Loucy (cell line): ENCODE results near the gene ANO7.

Source experiments
- H2AFZ ChIP-seq: fragments of 200-600 bp; sonication (generic); 2 replicates; pipeline ENCODE4 v1.6.0; 2016; ENCODE audit warnings: antibody characterized with exemption, mild to moderate bottlenecking, low read length, moderate library complexity
- H3F3A ChIP-seq: fragments of 200-600 bp; 2 replicates; pipeline ENCODE4 v1.6.0; 2016; ENCODE audit warnings: antibody characterized with exemption, low read depth, mild to moderate bottlenecking
- H3K27me3 ChIP-seq: fragments of 200-600 bp; sonication (generic); 2 replicates; pipeline ENCODE4 v1.6.1; 2014; ENCODE audit warnings: low read length, mild to moderate bottlenecking; ENCODE audit not compliant: insufficient read depth, poor library complexity, severe bottlenecking
- H3K36me3 ChIP-seq: fragments of 200-600 bp; sonication (generic); 2 replicates; pipeline ENCODE4 v1.6.1; 2016; ENCODE audit warnings: low read length; ENCODE audit not compliant: insufficient read depth
- H3K4me1 ChIP-seq: fragments of 200-600 bp; sonication (generic); 2 replicates; pipeline ENCODE4 v1.5.1; 2014; ENCODE audit warnings: low read length, mild to moderate bottlenecking; ENCODE audit not compliant: insufficient read depth, poor library complexity, severe bottlenecking
- H3K4me2 ChIP-seq: fragments of 200-600 bp; sonication (generic); 2 replicates; pipeline ENCODE4 v1.6.0; 2014; ENCODE audit warnings: antibody characterized with exemption, low read length, low read depth, mild to moderate bottlenecking; ENCODE audit not compliant: poor library complexity, severe bottlenecking
- H3K4me3 ChIP-seq: fragments of 200-600 bp; sonication (generic); 2 replicates; pipeline ENCODE4 v1.5.1; 2014; ENCODE audit warnings: low read length, mild to moderate bottlenecking, mixed read lengths; ENCODE audit not compliant: poor library complexity, severe bottlenecking
- H3K79me2 ChIP-seq: fragments of 200-600 bp; sonication (generic); 2 replicates; pipeline ENCODE4 v1.6.1; 2014; ENCODE audit warnings: low read length; ENCODE audit not compliant: insufficient read depth
- H3K9ac ChIP-seq: fragments of 200-600 bp; sonication (generic); 2 replicates; pipeline ENCODE4 v1.6.0; 2014; ENCODE audit warnings: mild to moderate bottlenecking, low read depth, low read length, moderate library complexity; ENCODE audit not compliant: poor library complexity, severe bottlenecking
- H3K9me2 ChIP-seq: fragments of 200-600 bp; sonication (generic); replicated peaks from 2 replicates; pipeline ENCODE4 v1.6.1; 2016; ENCODE audit warnings: low read depth, low read length, mixed read lengths
- H3K9me3 ChIP-seq: fragments of 200-600 bp; sonication (generic); 2 replicates; pipeline ENCODE4 v1.6.1; 2014; ENCODE audit warnings: mild to moderate bottlenecking, antibody characterized with exemption, low read length, low read depth; ENCODE audit not compliant: insufficient read depth
- H4K20me1 ChIP-seq: fragments of 200-600 bp; sonication (generic); 2 replicates; pipeline ENCODE4 v1.6.0; 2014; ENCODE audit warnings: antibody characterized with exemption, low read length, mild to moderate bottlenecking; ENCODE audit not compliant: insufficient read depth, poor library complexity, severe bottlenecking
- CTCF ChIP-seq: fragments of 200-600 bp; sonication (generic); conservative IDR thresholded peaks from 2 replicates; pipeline ENCODE4 v1.5.1; 2014; ENCODE audit warnings: mild to moderate bottlenecking, antibody characterized with exemption, low read length
- EZH2phosphoT487 ChIP-seq: fragments of 200-600 bp; IDR thresholded peaks from 2 replicates; pipeline ENCODE4 v1.6.1; 2018; ENCODE audit warnings: antibody characterized with exemption, mild to moderate bottlenecking, moderate library complexity, borderline replicate concordance

The ANO7 gene

GRCh38 chr2:241141214-241141770, 47.2 kb upstream of the ANO7 start:
- TF ChIP-seq EZH2phosphoT487 (no peak), CTCF (no peak)
- H3K9me3 ChIP-seq = no peaks in the 10 kb centered on the region
- H3K4me2 ChIP-seq = no peak overlapping the region
- no peak overlapping the region for H2AFZ ChIP-seq
- no peaks in the 10 kb centered on the region for H3K27me3 ChIP-seq
- no peaks in the 10 kb centered on the region for H3F3A ChIP-seq
- no peaks in the 10 kb centered on the region for H3K9me2 ChIP-seq
- peaks cover 20% of the 10 kb centered on the region; the same call in 1 of the 2 replicates for H3K79me2 ChIP-seq
- H4K20me1 ChIP-seq = peaks cover 3% of the 10 kb centered on the region
- H3K4me3 ChIP-seq = no peak overlapping the region
- H3K36me3 ChIP-seq = peaks cover 27% of the 10 kb centered on the region; the same call in 1 of the 2 replicates
- no peak overlapping the region for H3K9ac ChIP-seq
- H3K4me1 ChIP-seq = no peaks in the 10 kb centered on the region

- Histone ChIP-seq H3K9me3 (no peaks in the 10 kb centered on the region), H3K4me2 (no peak overlapping the region), H3K4me1 (no peaks in the 10 kb centered on the region), H2AFZ (no peak overlapping the region), H3K79me2 (peaks cover 22% of the 10 kb centered on the region; the same call in 1 of the 2 replicates), H3F3A (no peaks in the 10 kb centered on the region), H3K4me3 (no peak overlapping the region), H3K27me3 (no peaks in the 10 kb centered on the region), H3K9ac (no peak overlapping the region), H3K9me2 (no peaks in the 10 kb centered on the region), H3K36me3 (peaks cover 24% of the 10 kb centered on the region; the same call in 1 of the 2 replicates), H4K20me1 (peaks cover 9% of the 10 kb centered on the region)
- TF ChIP-seq EZH2phosphoT487 (no peak), CTCF (no peak)
Measured at GRCh38 chr2:241142063-241142462, 46.4 kb upstream of the ANO7 start.

GRCh38 chr2:241142593-241142992, 45.9 kb upstream of the ANO7 start:
- H3K27me3 ChIP-seq = no peaks in the 10 kb centered on the region
- no peaks in the 10 kb centered on the region for H3K9me3 ChIP-seq
- H3K36me3 ChIP-seq = peaks cover 23% of the 10 kb centered on the region; the same call in 1 of the 2 replicates
- H4K20me1 ChIP-seq = peaks cover 10% of the 10 kb centered on the region
- no peak overlapping the region for H3K4me2 ChIP-seq
- peaks cover 23% of the 10 kb centered on the region; the same call in 1 of the 2 replicates for H3K79me2 ChIP-seq
- H3K4me1 ChIP-seq = peaks cover under 1% of the 10 kb centered on the region
- H3K4me3 ChIP-seq = no peak overlapping the region
- H3F3A ChIP-seq = no peaks in the 10 kb centered on the region
- TF ChIP-seq CTCF (no peak), EZH2phosphoT487 (no peak)
- H3K9ac ChIP-seq = no peak overlapping the region
- H3K9me2 ChIP-seq = no peaks in the 10 kb centered on the region
- H2AFZ ChIP-seq = no peak overlapping the region
